ENCODE results near the gene ZSCAN18. TPM values are rescaled to one million over a fixed set of nuclear protein-coding genes. Genes with fewer than 3 reads are reported as not detected.
A peak's percentile ranks its signal among the peaks of the same experiment; 100 is the strongest.

The ZSCAN18 gene
- total and polyA plus RNA-seq, 8 donors = 17.3 to 93.0 (median 21.5) TPM

DNA sequence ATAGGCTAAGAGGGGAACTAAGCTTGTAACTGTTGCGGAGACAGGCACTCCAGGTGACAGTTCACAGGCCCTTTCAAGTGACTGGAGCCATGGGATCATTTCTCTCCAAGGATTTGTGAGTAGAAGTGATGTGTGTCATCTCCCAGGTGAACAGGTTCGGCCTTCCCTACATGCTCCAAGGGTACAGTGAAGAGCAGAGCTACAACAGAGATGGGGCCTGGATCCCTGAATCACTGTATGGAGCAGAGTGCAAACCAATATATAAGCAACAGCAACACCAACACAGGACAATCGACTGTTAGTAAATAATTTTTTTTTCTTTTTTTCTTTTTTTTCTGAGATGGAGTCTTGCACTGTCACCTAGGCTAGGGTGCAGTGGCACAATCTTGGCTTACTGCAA lies 15.0 kb downstream of the ZSCAN18 start:
- H3K36me3 ChIP-seq = peaks cover 4 to 24% (median 8%) of the 10 kb centered on the region in 3 donors
- DNase-seq = no peak
- no peaks in the 10 kb centered on the region for H3K9me3 ChIP-seq
- intact Hi-C loops (cut with DNase I) = no loop called here
- no peak overlapping the region for H3K27ac ChIP-seq
- ATAC-seq = no peak
- FAIRE-seq = no peak
- H3K27me3 ChIP-seq = no peaks in the 10 kb centered on the region
- H3K4me1 ChIP-seq = no peaks in the 10 kb centered on the region
- WGBS, 2 donors = 97% methylated on average over 3 of the region's 3 CpGs
- H3K4me3 ChIP-seq = no peak overlapping the region
- TF ChIP-seq CTCF (IDR thresholded peaks at IDR 0.05) = no peak

- DNase-seq = no peak
- H3K9me3 ChIP-seq = no peaks in the 10 kb centered on the region
- H3K4me3 ChIP-seq = no peak overlapping the region
- no peak for FAIRE-seq
- ATAC-seq = no peak
- H3K27ac ChIP-seq = no peak overlapping the region
- no peaks in the 10 kb centered on the region for H3K27me3 ChIP-seq
- peaks cover 0 to 5% (median 4%) of the 10 kb centered on the region in 3 donors for H3K36me3 ChIP-seq
- TF ChIP-seq CTCF (IDR thresholded peaks at IDR 0.05) = no peak
- intact Hi-C loops (cut with DNase I) = no loop called here
- WGBS, 2 donors = 86 to 94% methylated on average over 10 of the region's 10 CpGs
- H3K4me1 ChIP-seq = no peaks in the 10 kb centered on the region
Measured at GRCh38 chr19:58079792-58080191, 18.2 kb downstream of the ZSCAN18 start.

- Histone ChIP-seq H3K27me3 (no peaks in the 10 kb centered on the region), H3K27ac (no peak overlapping the region), H3K4me1 (no peaks in the 10 kb centered on the region), H3K36me3 (peaks cover 0 to 18% (median 0%) of the 10 kb centered on the region in 3 donors), H3K9me3 (no peaks in the 10 kb centered on the region), H3K4me3 (no peak overlapping the region)
- WGBS, 2 donors = 85 to 96% methylated on average over 15 of the region's 15 CpGs
- no peak for TF ChIP-seq CTCF (IDR thresholded peaks at IDR 0.05)
- no peak for DNase-seq
- no peak for FAIRE-seq
- intact Hi-C loops (cut with DNase I) = no loop called here
- ATAC-seq = no peak
Measured at GRCh38 chr19:58067240-58067912, 30.7 kb downstream of the ZSCAN18 start.

DNA sequence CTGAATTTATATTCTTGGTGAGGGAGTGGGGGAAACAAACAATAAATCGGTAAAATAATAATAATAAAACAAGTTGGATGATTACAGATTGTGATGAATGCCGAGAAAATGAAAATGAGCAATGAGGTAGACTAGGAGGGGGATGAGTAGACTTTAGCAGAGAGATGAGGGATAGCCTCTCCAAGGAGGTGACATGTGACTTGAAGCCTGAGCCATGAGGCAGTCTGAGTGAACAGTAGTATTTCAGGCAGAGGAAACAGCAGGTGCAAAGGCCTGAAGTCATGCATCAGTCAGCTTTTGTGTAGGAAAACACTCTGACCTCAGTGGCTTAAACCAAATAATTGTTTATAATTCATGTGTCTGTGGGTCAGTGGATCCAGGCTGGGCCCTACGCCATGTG lies 34.3 kb downstream of the ZSCAN18 start:
- H3K36me3 ChIP-seq = peaks cover 0 to 18% (median 0%) of the 10 kb centered on the region in 3 donors
- ATAC-seq = no peak
- DNase-seq = no peak
- no peak overlapping the region for H3K27ac ChIP-seq
- FAIRE-seq = no peak
- no peak for TF ChIP-seq CTCF (IDR thresholded peaks at IDR 0.05)
- H3K27me3 ChIP-seq = no peaks in the 10 kb centered on the region
- 85 to 97% methylated on average over 3 of the region's 3 CpGs for WGBS, 2 donors
- no peak overlapping the region for H3K4me3 ChIP-seq
- no peaks in the 10 kb centered on the region for H3K9me3 ChIP-seq
- no peaks in the 10 kb centered on the region for H3K4me1 ChIP-seq
- intact Hi-C loops (cut with DNase I) = no loop called here

DNA sequence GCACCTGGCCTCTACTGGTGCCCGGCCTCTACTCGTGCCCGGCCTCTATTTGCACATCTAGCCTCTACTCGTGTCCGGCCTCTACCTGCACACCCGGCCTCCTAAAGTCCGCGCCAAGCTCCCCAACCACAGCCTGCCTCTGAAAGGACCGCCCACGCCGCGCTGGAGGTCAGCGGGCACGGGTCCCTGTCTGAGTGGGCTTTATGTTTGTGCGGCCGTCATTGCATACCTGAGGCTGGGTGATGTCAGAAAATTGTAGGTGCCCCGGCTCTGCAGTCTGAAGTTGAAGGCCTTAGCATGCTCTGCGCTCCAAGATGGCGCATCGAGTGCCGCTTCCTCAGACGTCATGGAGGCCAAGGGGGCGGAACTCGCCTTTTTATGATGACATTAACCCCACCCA lies 37.8 kb downstream of the ZSCAN18 start:
- ATAC-seq = no peak
- Histone ChIP-seq H3K9me3 (peaks cover 0 to 3% (median 0%) of the 10 kb centered on the region in 4 donors), H3K4me1 (no peaks in the 10 kb centered on the region), H3K27ac (no peak overlapping the region), H3K36me3 (peaks cover 0 to 9% (median 0%) of the 10 kb centered on the region in 3 donors), H3K4me3 (peak overlapping the region in 2 of 4 donors; percentile 53 to 55), H3K27me3 (no peaks in the 10 kb centered on the region)
- no peak for DNase-seq
- FAIRE-seq = no peak
- intact Hi-C loops (cut with DNase I) = no loop called here
- 86 to 89% methylated on average over 24 of the region's 24 CpGs for WGBS, 2 donors
- TF ChIP-seq CTCF (IDR thresholded peaks at IDR 0.05) = no peak

Measured in pancreas (tissue), 10 donors.